Endothelial cell of umbilical vein (primary cell): Measurements from ENCODE around the gene CMSS1. TPM values are rescaled to one million over a fixed set of nuclear protein-coding genes. Genes with fewer than 3 reads are reported as not detected.

Source experiments
- BruUV-seq: library from RNA; stranded (reverse); fragments of 400-500 nt; replicated peaks from 2 replicates; lab custom pipeline; 2021; lab: Mats Ljungman, UMichigan
- CTCF ChIA-PET: fragments of 300-600, 350-600 bp; sonication (Branson Sonifier 250); formaldehyde crosslinking; loops from one replicate; lab custom pipeline; 2021; ENCODE audit warnings: antibody characterized with exemption, inconsistent platforms; lab: Charles Lee
- POLR2A ChIA-PET: fragments of 300-600, 350-600 bp; sonication (Branson Sonifier 250); formaldehyde crosslinking; loops from one replicate; lab custom pipeline; 2021; ENCODE audit warnings: antibody characterized with exemption, inconsistent platforms; lab: Charles Lee
- DNase-seq: peaks from one replicate; pipeline ENCODE4 v3.0.0-alpha.2; 2011; ENCODE audit warnings: low read depth, low spot score
- FAIRE-seq: peaks from 2 replicates; lab custom pipeline; 2011; peaks lifted over from hg19 to GRCh38; lab: Jason Lieb, UNC
- H2AFZ ChIP-seq: 2 replicates; pipeline ENCODE4 v1.6.0; 2012; ENCODE audit warnings: low read depth, low read length, control low read depth, inconsistent platforms
- H3K27ac ChIP-seq: 2 replicates; pipeline ENCODE4 v1.5.1; 2011; ENCODE audit warnings: low read depth, mild to moderate bottlenecking, control low read depth, low read length, moderate library complexity; ENCODE audit not compliant: insufficient read depth
- H3K27me3 ChIP-seq, 2 experiments: 2 replicates each; pipeline versions ENCODE4 v1.6.0 to v1.6.1; 2011; ENCODE audit warnings: low read length in 2 of 2, mixed read lengths in 1 of 2; ENCODE audit not compliant: control insufficient read depth in 2 of 2, insufficient read depth in 2 of 2
- H3K36me3 ChIP-seq, 2 experiments: 2 replicates in 1 of 2; 3 replicates in 1 of 2; pipeline ENCODE4 v1.5.1; 2011; ENCODE audit warnings: low read length in 2 of 2, mild to moderate bottlenecking in 1 of 2, moderate library complexity in 1 of 2; ENCODE audit not compliant: control insufficient read depth in 2 of 2, insufficient read depth in 2 of 2; ENCODE audit errors: extremely low read depth in 1 of 2
- H3K4me1 ChIP-seq: 3 replicates; pipeline ENCODE4 v1.5.1; 2011; ENCODE audit warnings: mild to moderate bottlenecking, low read length; ENCODE audit not compliant: control insufficient read depth, insufficient read depth; ENCODE audit errors: extremely low read depth
- H3K4me2 ChIP-seq: 2 replicates; pipeline ENCODE4 v1.6.1; 2011; ENCODE audit warnings: low read length, control low read depth, mixed read lengths; ENCODE audit not compliant: insufficient read depth
- H3K4me3 ChIP-seq, 3 experiments: fragments of 200-600 bp in 1 of 3; sonication (generic), shearing (Covaris generic) in 1 of 3; replicated peaks in 1 of 3; 2 replicates each; pipeline ENCODE4 v1.5.1; 2011 to 2016; ENCODE audit warnings: control low read depth in 3 of 3, low read length in 3 of 3, mild to moderate bottlenecking in 2 of 3, inconsistent platforms in 1 of 3, low read depth in 1 of 3, moderate library complexity in 1 of 3; ENCODE audit not compliant: insufficient read depth in 1 of 3
- H3K79me2 ChIP-seq: 2 replicates; pipeline ENCODE4 v1.6.0; 2012; ENCODE audit warnings: low read length, inconsistent platforms; ENCODE audit not compliant: control insufficient read depth, insufficient read depth
- H3K9ac ChIP-seq: replicated peaks from 2 replicates; pipeline ENCODE3; 2011; ENCODE audit warnings: low read length, control low read depth; ENCODE audit not compliant: insufficient read depth; ENCODE audit errors: extremely low read depth
- H3K9me1 ChIP-seq: replicated peaks from 3 replicates; pipeline ENCODE4 v1.6.0; 2011; ENCODE audit warnings: mild to moderate bottlenecking, low read length; ENCODE audit not compliant: control insufficient read depth, insufficient read depth; ENCODE audit errors: extremely low read depth
- H3K9me3 ChIP-seq: replicated peaks from 2 replicates; pipeline ENCODE4 v1.5.1; 2012; ENCODE audit warnings: low read length, inconsistent platforms; ENCODE audit not compliant: control insufficient read depth, insufficient read depth
- H4K20me1 ChIP-seq: replicated peaks from 2 replicates; pipeline ENCODE3; 2011; ENCODE audit warnings: mild to moderate bottlenecking, low read length; ENCODE audit not compliant: control insufficient read depth, insufficient read depth; ENCODE audit errors: extremely low read depth
- CTCF ChIP-seq, 2 donors: IDR thresholded peaks; 1 replicate in 1 of 2; 2 replicates in 1 of 2; pipeline ENCODE4 v1.5.1; 2011; ENCODE audit warnings: low read length in 2 of 2, mild to moderate bottlenecking in 2 of 2, moderate library complexity in 2 of 2, control low read depth in 1 of 2, inconsistent platforms in 1 of 2, low read depth in 1 of 2; ENCODE audit not compliant: insufficient read depth in 1 of 2; ENCODE audit errors: extremely low read depth in 1 of 2
- EZH2 ChIP-seq: IDR thresholded peaks from 2 replicates; pipeline ENCODE4 v1.6.1; 2012; ENCODE audit warnings: borderline replicate concordance, low read depth, mild to moderate bottlenecking, moderate library complexity, low read length, inconsistent platforms; ENCODE audit not compliant: severe bottlenecking
- FOS ChIP-seq: IDR thresholded peaks from 2 replicates; pipeline ENCODE4 v1.6.1; 2011; ENCODE audit warnings: mild to moderate bottlenecking, low read length, moderate library complexity, borderline replicate concordance; ENCODE audit not compliant: insufficient read depth
- GATA2 ChIP-seq: IDR thresholded peaks from 2 replicates; pipeline ENCODE4 v1.7.0; 2011; ENCODE audit warnings: low read depth, mild to moderate bottlenecking, moderate library complexity, mixed read lengths, low read length; ENCODE audit not compliant: insufficient read length, insufficient read depth
- JUN ChIP-seq: IDR thresholded peaks from 2 replicates; pipeline ENCODE4 v1.6.1; 2011; ENCODE audit warnings: borderline replicate concordance, low read depth; ENCODE audit not compliant: insufficient read length, insufficient read depth
- MAX ChIP-seq: IDR thresholded peaks from 2 replicates; pipeline ENCODE4 v1.6.1; 2011; ENCODE audit not compliant: insufficient read depth, insufficient read length
- MYC ChIP-seq: IDR thresholded peaks from one replicate; pipeline ENCODE4 v1.6.1; 2011; ENCODE audit warnings: mild to moderate bottlenecking, low read depth, low read length
- POLR2A ChIP-seq: IDR thresholded peaks from 2 replicates; pipeline ENCODE4 v1.6.1; 2012; ENCODE audit warnings: low read depth, mild to moderate bottlenecking, control low read depth, low read length
- POLR2AphosphoS5 ChIP-seq: IDR thresholded peaks from 2 replicates; pipeline ENCODE4 v1.6.1; 2012; ENCODE audit warnings: low read depth, mild to moderate bottlenecking, control low read depth, low read length, moderate library complexity; ENCODE audit not compliant: insufficient read depth
- dilution Hi-C: fragments of 300-500 bp; cut with MboI; formaldehyde crosslinking; loops from one replicate; pipeline ENCODE4 v1.15.0; 2019; ENCODE audit warnings: low sequenced_read_pairs; ENCODE audit not compliant: extremely low pct_ligation_motif_present
- intact Hi-C: fragments of 100-400 bp; cut with micrococcal nuclease; formaldehyde crosslinking; loops from one replicate; pipeline ENCODE4 v1.10.0; 2022
- polyA plus RNA-seq, 4 experiments: library from polyadenylated mRNA; depleted of rRNA in 3 of 4; stranded (reverse) in 3 of 4; unstranded in 1 of 4; fragments of >200 nt; gene quantifications; 2 replicates each; pipeline versions ENCODE4 v1.2.1 to v1.2.3, GENCODE V29; 2011 to 2012; ENCODE audit warnings: missing spikeins in 1 of 4
- total RNA-seq: library from RNA; stranded (reverse); gene quantifications from 2 replicates; pipeline ENCODE4 v1.2.3, GENCODE V29; 2021

CMSS1 gene
- total and polyA plus RNA-seq, 2 donors (not counting 3 experiments of a cell fraction or from before 2014, with no cell fraction given) = 9.7 to 60.6 TPM

GRCh38 chr3:100075851-100076730 lies 258.4 kb downstream of the CMSS1 start:
- Histone ChIP-seq H3K4me3 (no peak overlapping the region), H3K27ac (no peak overlapping the region), H3K4me2 (no peak overlapping the region), H4K20me1 (no peaks in the 10 kb centered on the region), H3K36me3 (no peaks in the 10 kb centered on the region), H3K27me3 (no peaks in the 10 kb centered on the region), H3K9me1 (no peaks in the 10 kb centered on the region), H3K9ac (no peak overlapping the region), H3K9me3 (no peaks in the 10 kb centered on the region), H2AFZ (no peak overlapping the region), H3K4me1 (peaks cover 6% of the 10 kb centered on the region), H3K79me2 (no peaks in the 10 kb centered on the region)
- POLR2A ChIA-PET = no interaction called here
- no peak for TF ChIP-seq EZH2
- intact Hi-C loops = no loop called here
- no TSS peak for BruUV-seq
- CTCF ChIA-PET = interaction anchor here (0.6 to 8.9 kb wide), 7 partner anchors 7 to 244 kb away, joined by 3 to 197 read pairs (median 4); no protein-coding TSS in a partner anchor
- no peak for FAIRE-seq
- no peak for DNase-seq
- dilution Hi-C loops = no loop called here

GRCh38 chr3:100076731-100077529 lies 259.3 kb downstream of the CMSS1 start:
- H3K9me1 ChIP-seq = no peaks in the 10 kb centered on the region
- H3K79me2 ChIP-seq = no peaks in the 10 kb centered on the region
- H3K9me3 ChIP-seq = no peaks in the 10 kb centered on the region
- no TSS peak for BruUV-seq
- H3K27me3 ChIP-seq = no peaks in the 10 kb centered on the region
- peaks cover 6% of the 10 kb centered on the region for H3K4me1 ChIP-seq
- intact Hi-C loops (no loop called here), dilution Hi-C loops (no loop called here)
- no peak overlapping the region for H2AFZ ChIP-seq
- FAIRE-seq (no peak), DNase-seq (no peak)
- no peak overlapping the region for H3K4me3 ChIP-seq
- H4K20me1 ChIP-seq = no peaks in the 10 kb centered on the region
- no peak overlapping the region for H3K27ac ChIP-seq
- ChIA-PET POLR2A (no interaction called here), CTCF (interaction anchor here (0.6 to 1.6 kb wide), 3 partner anchors 8 to 245 kb away, joined by 3 to 8 read pairs (median 6); no protein-coding TSS in a partner anchor)
- H3K9ac ChIP-seq = no peak overlapping the region
- no peaks in the 10 kb centered on the region for H3K36me3 ChIP-seq
- H3K4me2 ChIP-seq = no peak overlapping the region
- TF ChIP-seq FOS (no peak), GATA2 (no peak), MYC (no peak), POLR2AphosphoS5 (no peak), CTCF (IDR thresholded peaks at IDR 0.05; ENCODE audit: extremely low read depth in 1 of 2, insufficient read depth in 1 of 2, low read depth in 1 of 2, low read length in 2 of 2) (no peak), JUN (no peak), POLR2A (no peak), MAX (no peak)
